Suprapubic skin (tissue), 4 donors: ENCODE measurements around the gene MDK. TPM values are rescaled to one million over a fixed set of nuclear protein-coding genes. Genes with fewer than 3 reads are reported as not detected.

ENCODE experiments used
- DNase-seq, 2 donors: peaks; one replicate each; pipeline ENCODE4 v3.0.0-alpha.2; 2019; ENCODE audit warnings: low spot score in 2 of 2
- H3K27ac ChIP-seq: fragments of 200-600 bp; sonication (generic); one replicate; pipeline ENCODE4 v1.5.1; 2019
- H3K27me3 ChIP-seq: fragments of 200-600 bp; sonication (generic); one replicate; pipeline ENCODE4 v1.5.1; 2019
- H3K36me3 ChIP-seq: fragments of 200-600 bp; sonication (generic); one replicate; pipeline ENCODE4 v1.5.1; 2019
- H3K4me1 ChIP-seq: fragments of 200-600 bp; sonication (generic); one replicate; pipeline ENCODE4 v1.5.1; 2019
- H3K4me3 ChIP-seq: fragments of 200-600 bp; sonication (generic); one replicate; pipeline ENCODE4 v1.5.1; 2019; ENCODE audit warnings: mild to moderate bottlenecking
- H3K9me3 ChIP-seq: fragments of 200-600 bp; sonication (generic); one replicate; pipeline ENCODE4 v1.5.1; 2019
- CTCF ChIP-seq, 2 donors: fragments of 200-600 bp in 1 of 2; fragments of 450-650 bp in 1 of 2; sonication (generic) in 1 of 2; IDR thresholded peaks; one replicate each; pipeline ENCODE4 v1.5.1; 2016 to 2019; ENCODE audit warnings: antibody characterized with exemption in 2 of 2, mild to moderate bottlenecking in 1 of 2, moderate library complexity in 1 of 2
- EP300 ChIP-seq: sonication (generic); formaldehyde crosslinking; IDR thresholded peaks from one replicate; pipeline ENCODE4 v1.6.1; 2017; ENCODE audit warnings: antibody characterized with exemption
- POLR2A ChIP-seq, 2 donors: fragments of 450-650 bp; IDR thresholded peaks; one replicate each; pipeline ENCODE4 v1.6.1; 2017; ENCODE audit warnings: antibody characterized with exemption in 2 of 2, mild to moderate bottlenecking in 2 of 2, moderate library complexity in 2 of 2
- POLR2AphosphoS5 ChIP-seq, 3 donors: sonication (generic); formaldehyde crosslinking; IDR thresholded peaks; one replicate each; pipeline ENCODE4 v1.6.1; 2017; ENCODE audit warnings: antibody characterized with exemption in 3 of 3
- WGBS: methylation state at CpG from one replicate; pipeline ENCODE4 v1.1.5; 2018; 5-methylcytosine and 5-hydroxymethylcytosine counted together
- total RNA-seq, 4 donors: library from RNA; depleted of rRNA; stranded (reverse); fragments of >200 nt; gene quantifications; one replicate each; pipeline ENCODE4 v1.1.0, GENCODE V29; 2016

Gene MDK
- total RNA-seq, 4 donors from 2014 or later = 9.1 to 22.6 (median 13.9) TPM

GRCh38 chr11:46402957-46403902, 21.8 kb downstream of the MDK start:
- WGBS = 75% methylated on average over 4 of the region's 6 CpGs
- DNase-seq = no peak
- H3K36me3 ChIP-seq = peaks cover 64% of the 10 kb centered on the region
- H3K4me3 ChIP-seq = no peak overlapping the region
- no peak overlapping the region for H3K27ac ChIP-seq
- H3K27me3 ChIP-seq = no peaks in the 10 kb centered on the region
- H3K9me3 ChIP-seq = no peaks in the 10 kb centered on the region
- TF ChIP-seq POLR2A (IDR thresholded peaks at IDR 0.05) = no peak
- TF ChIP-seq EP300 = no peak
- no peak for TF ChIP-seq CTCF (IDR thresholded peaks at IDR 0.05)
- TF ChIP-seq POLR2AphosphoS5 (IDR thresholded peaks at IDR 0.05) = no peak
- H3K4me1 ChIP-seq = no peaks in the 10 kb centered on the region

- Histone ChIP-seq H3K9me3 (no peaks in the 10 kb centered on the region), H3K4me3 (no peak overlapping the region), H3K36me3 (peaks cover 67% of the 10 kb centered on the region), H3K27me3 (no peaks in the 10 kb centered on the region), H3K27ac (no peak overlapping the region), H3K4me1 (no peaks in the 10 kb centered on the region)
- 91% methylated on average over 5 of the region's 5 CpGs for WGBS
- no peak for DNase-seq
- no peak for TF ChIP-seq CTCF (IDR thresholded peaks at IDR 0.05)
- no peak for TF ChIP-seq POLR2AphosphoS5 (IDR thresholded peaks at IDR 0.05)
- no peak for TF ChIP-seq EP300
- no peak for TF ChIP-seq POLR2A (IDR thresholded peaks at IDR 0.05)
Observed at GRCh38 chr11:46404476-46405017, 23.1 kb downstream of the MDK start.

GRCh38 chr11:46407635-46408034, 26.2 kb downstream of the MDK start:
- Histone ChIP-seq H3K27me3 (no peaks in the 10 kb centered on the region), H3K36me3 (peaks cover 75% of the 10 kb centered on the region), H3K4me1 (no peaks in the 10 kb centered on the region), H3K4me3 (no peak overlapping the region), H3K27ac (no peak overlapping the region), H3K9me3 (no peaks in the 10 kb centered on the region)
- TF ChIP-seq POLR2A (IDR thresholded peaks at IDR 0.05) (no peak), CTCF (IDR thresholded peaks at IDR 0.05) (no peak), EP300 (no peak), POLR2AphosphoS5 (IDR thresholded peaks at IDR 0.05) (no peak)
- 88% methylated on average over 10 of the region's 10 CpGs for WGBS
- no peak for DNase-seq

GRCh38 chr11:46408407-46408986, 27.0 kb downstream of the MDK start:
- DNase-seq = no peak
- Histone ChIP-seq H3K36me3 (peaks cover 78% of the 10 kb centered on the region), H3K4me1 (no peaks in the 10 kb centered on the region), H3K9me3 (no peaks in the 10 kb centered on the region), H3K27me3 (no peaks in the 10 kb centered on the region), H3K4me3 (no peak overlapping the region), H3K27ac (no peak overlapping the region)
- TF ChIP-seq CTCF (IDR thresholded peaks at IDR 0.05) (no peak), POLR2AphosphoS5 (IDR thresholded peaks at IDR 0.05) (no peak), POLR2A (IDR thresholded peaks at IDR 0.05) (no peak), EP300 (no peak)
- WGBS = 100% methylated on average over 1 of the region's 6 CpGs

- 83% methylated on average over 5 of the region's 5 CpGs for WGBS
- Histone ChIP-seq H3K9me3 (no peaks in the 10 kb centered on the region), H3K27me3 (no peaks in the 10 kb centered on the region), H3K4me3 (no peak overlapping the region), H3K27ac (no peak overlapping the region), H3K4me1 (no peaks in the 10 kb centered on the region), H3K36me3 (peaks cover 81% of the 10 kb centered on the region)
- DNase-seq = no peak
- TF ChIP-seq CTCF (IDR thresholded peaks at IDR 0.05) (no peak), POLR2AphosphoS5 (IDR thresholded peaks at IDR 0.05) (no peak)
Observed at GRCh38 chr11:46410021-46410420, 28.6 kb downstream of the MDK start.
